GM21367 (cell line): ENCODE measurements around the gene MTMR3.
"Not testable (repeated sequence)": the region's sequence is repeated elsewhere in the genome, so short reads cannot be mapped to it uniquely, and the experiment has no call there.

ENCODE experiments used
- ATAC-seq: cut with Tn5 transposase; IDR thresholded peaks from one replicate; pipeline ENCODE4 v1.9.1; 2021; ENCODE audit not compliant: unreplicated experiment

MTMR3 gene

GRCh38 chr22:29956680-29957079, 73.7 kb downstream of the MTMR3 start:
- ATAC-seq = no peak

GRCh38 chr22:29958170-29958569, 75.2 kb downstream of the MTMR3 start:
- ATAC-seq = no peak

GRCh38 chr22:29964776-29965175, 81.8 kb downstream of the MTMR3 start:
- ATAC-seq = no peak

GRCh38 chr22:29967461-29967860, 84.5 kb downstream of the MTMR3 start:
- ATAC-seq = no peak

- no peak for ATAC-seq
These were observed 88.6 kb downstream of the MTMR3 start for GRCh38 chr22:29971607-29972006.

GRCh38 chr22:29972121-29972520, 89.1 kb downstream of the MTMR3 start:
- ATAC-seq = no peak

GRCh38 chr22:29973269-29973668, 90.3 kb downstream of the MTMR3 start:
- ATAC-seq = no peak

- ATAC-seq = not testable (repeated sequence)
These were observed 90.7 kb downstream of the MTMR3 start for GRCh38 chr22:29973680-29974079.

GRCh38 chr22:29975494-29975893, 92.5 kb downstream of the MTMR3 start:
- no peak for ATAC-seq

- ATAC-seq = no peak
These were observed 94.1 kb downstream of the MTMR3 start for GRCh38 chr22:29977107-29977506.

- ATAC-seq = no peak
These were observed 96.9 kb downstream of the MTMR3 start for GRCh38 chr22:29979777-29980321.

GRCh38 chr22:29983296-29983917, 100.4 kb downstream of the MTMR3 start:
- ATAC-seq = no peak

GRCh38 chr22:29985912-29986311, 102.9 kb downstream of the MTMR3 start:
- no peak for ATAC-seq

- ATAC-seq = no peak
These were observed 104.2 kb downstream of the MTMR3 start for GRCh38 chr22:29987137-29987536.

- ATAC-seq = no peak
These were observed 105.7 kb downstream of the MTMR3 start for GRCh38 chr22:29988719-29989118.

GRCh38 chr22:29989446-29989845, 106.5 kb downstream of the MTMR3 start:
- ATAC-seq = no peak

GRCh38 chr22:29992341-29993275, 109.6 kb downstream of the MTMR3 start:
- no peak for ATAC-seq

- no peak for ATAC-seq
These were observed 111.2 kb downstream of the MTMR3 start for GRCh38 chr22:29994027-29994715.

- ATAC-seq = no peak
These were observed 112.0 kb downstream of the MTMR3 start for GRCh38 chr22:29994943-29995342.

- no peak for ATAC-seq
These were observed 114.1 kb downstream of the MTMR3 start for GRCh38 chr22:29997107-29997506.

GRCh38 chr22:29997516-29997915, 114.5 kb downstream of the MTMR3 start:
- no peak for ATAC-seq
